HG03469 (cell line): ENCODE measurements around the gene FYN.

Experiments
- ATAC-seq: cut with Tn5 transposase; IDR thresholded peaks from one replicate; pipeline ENCODE4 v1.9.1; 2021; ENCODE audit warnings: mild to moderate bottlenecking, moderate library complexity, moderate number of reproducible peaks; ENCODE audit not compliant: unreplicated experiment

Gene FYN

GRCh38 chr6:111753573-111753972 lies 119.7 kb downstream of the FYN start:
- ATAC-seq: no peak

GRCh38 chr6:111752476-111752875 lies 120.8 kb downstream of the FYN start:
- no peak for ATAC-seq

- peak; percentile 81 for ATAC-seq
Measured at GRCh38 chr6:111750753-111751673, 122.2 kb downstream of the FYN start.

GRCh38 chr6:111750153-111750552 lies 123.1 kb downstream of the FYN start:
- no peak for ATAC-seq

- ATAC-seq: peak; percentile 51
Measured at GRCh38 chr6:111748231-111748647, 125.0 kb downstream of the FYN start.

- ATAC-seq: no peak
Measured at GRCh38 chr6:111747829-111748228, 125.4 kb downstream of the FYN start.

- ATAC-seq: no peak
Measured at GRCh38 chr6:111747396-111747795, 125.9 kb downstream of the FYN start.

- no peak for ATAC-seq
Measured at GRCh38 chr6:111746983-111747382, 126.3 kb downstream of the FYN start.

GRCh38 chr6:111745636-111746035 lies 127.6 kb downstream of the FYN start:
- ATAC-seq: no peak

GRCh38 chr6:111745186-111745585 lies 128.1 kb downstream of the FYN start:
- ATAC-seq: no peak

- no peak for ATAC-seq
Measured at GRCh38 chr6:111743862-111744692, 129.2 kb downstream of the FYN start.

GRCh38 chr6:111743360-111743759 lies 129.9 kb downstream of the FYN start:
- ATAC-seq: no peak

- ATAC-seq: peak; percentile 38
Measured at GRCh38 chr6:111741177-111741952, 131.9 kb downstream of the FYN start.

- ATAC-seq: no peak
Measured at GRCh38 chr6:111740506-111740905, 132.7 kb downstream of the FYN start.

- no peak for ATAC-seq
Measured at GRCh38 chr6:111739257-111739696, 134.0 kb downstream of the FYN start.

GRCh38 chr6:111738631-111739030 lies 134.6 kb downstream of the FYN start:
- ATAC-seq: no peak

- ATAC-seq: no peak
Measured at GRCh38 chr6:111738156-111738555, 135.1 kb downstream of the FYN start.

GRCh38 chr6:111737065-111737521 lies 136.2 kb downstream of the FYN start:
- no peak for ATAC-seq

- ATAC-seq: no peak
Measured at GRCh38 chr6:111736005-111736608, 137.1 kb downstream of the FYN start.
